ENCODE results near the gene SORCS3. TPM values are rescaled to one million over a fixed set of nuclear protein-coding genes. Genes with fewer than 3 reads are reported as not detected.

Gene SORCS3
- total and polyA plus RNA-seq, 2 of the 4 experiments (the other 2 are of a cell fraction), result not detected

DNA sequence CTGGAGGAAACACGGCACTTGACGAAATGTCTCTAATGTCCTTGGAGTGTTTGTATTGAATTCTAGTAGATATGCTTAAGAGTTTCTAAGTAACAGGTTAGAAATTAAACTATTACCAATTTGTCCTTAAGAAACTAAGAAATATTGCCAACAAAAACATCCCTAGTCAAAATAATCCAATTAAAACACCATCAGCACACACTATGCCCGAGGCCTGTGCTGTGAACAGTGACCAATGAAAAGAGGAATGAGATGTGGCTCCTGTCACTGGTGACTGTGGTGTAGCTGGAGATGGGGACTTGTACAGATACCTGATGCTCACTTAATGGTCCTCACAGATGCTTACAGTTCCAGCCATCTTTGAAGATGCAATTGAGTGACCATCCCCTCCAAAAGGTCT lies 651.1 kb downstream of the SORCS3 start:
- in situ Hi-C loops (cut with MboI; ENCODE audit: low sequenced_read_pairs), result no loop called here
- intact Hi-C loops (cut with micrococcal nuclease), result no loop called here

More for the DNA sequence above, 651.1 kb downstream of the SORCS3 start:
- no TSS peak for BruUV-seq (replicated peaks)
- Histone ChIP-seq H2AK9ac (replicated peaks; ENCODE audit: low read depth, low read length, poor library complexity) (no peak overlapping the region), H2AFZ (replicated peaks; ENCODE audit: low read length, poor library complexity) (no peak overlapping the region), H3K23ac (ENCODE audit: low read depth, low read length) (no peak overlapping the region), H3K27ac (ENCODE audit: insufficient read depth, low read length) (no peak overlapping the region), H2BK15ac (ENCODE audit: low read depth, low read length) (no peak overlapping the region), H3K36me3 (ENCODE audit: control insufficient read depth, insufficient read depth, low read length) (no peaks in the 10 kb centered on the region), H4K8ac (ENCODE audit: low read depth in 2 of 2, low read length in 2 of 2) (no peak overlapping the region), H3K56ac (ENCODE audit: extremely low read depth, insufficient read depth, low read length) (no peak overlapping the region), H2BK120ac (ENCODE audit: low read depth, low read length) (no peak overlapping the region), H4K5ac (ENCODE audit: low read depth, low read length) (no peak overlapping the region), H3K4me1 (ENCODE audit: control insufficient read depth, insufficient read depth, low read length) (no peaks in the 10 kb centered on the region), H3K4ac (ENCODE audit: low read depth, low read length) (no peak overlapping the region), H3K27me3 (ENCODE audit: control insufficient read depth, insufficient read depth, low read length) (no peaks in the 10 kb centered on the region), H2BK5ac (ENCODE audit: low read depth, low read length, poor library complexity, severe bottlenecking) (no peak overlapping the region), H4K91ac (ENCODE audit: insufficient read depth, low read depth, low read length) (no peak overlapping the region), H3K18ac (ENCODE audit: low read depth, low read length) (no peak overlapping the region), H2AK5ac (ENCODE audit: low read depth, low read length) (no peak overlapping the region), H2BK20ac (ENCODE audit: low read depth, low read length) (no peak overlapping the region), H3K4me2 (ENCODE audit: low read depth, low read length) (no peak overlapping the region), H3K4me3 (ENCODE audit: insufficient read depth, low read depth, low read length) (no peak overlapping the region), H4K20me1 (ENCODE audit: insufficient read depth, low read length) (no peaks in the 10 kb centered on the region), H3K14ac (replicated peaks; ENCODE audit: low read depth, low read length) (no peak overlapping the region), H3K9ac (ENCODE audit: low read depth, low read length) (no peak overlapping the region), H3K9me1 (ENCODE audit: insufficient read depth, low read length) (no peaks in the 10 kb centered on the region), H3K9me3 (ENCODE audit: control insufficient read depth, insufficient read depth, low read length) (peaks cover 7% of the 10 kb centered on the region), H3K79me1 (ENCODE audit: low read depth in 1 of 2, low read length in 2 of 2) (no peaks in the 10 kb centered on the region)
- ATAC-seq (ENCODE audit: low read depth) (no peak), DNase-seq (no peak)
- no peak for TF ChIP-seq RFX5 (IDR thresholded peaks at IDR 0.05; ENCODE audit: low read depth, low read length)
- no peak for TF ChIP-seq CHD1 (IDR thresholded peaks at IDR 0.05; ENCODE audit: low read depth, low read length)
- no peak for TF ChIP-seq NFE2L2 (IDR thresholded peaks at IDR 0.05; ENCODE audit: low read depth, low read length)
- no peak for TF ChIP-seq POLR2A (IDR thresholded peaks at IDR 0.05; ENCODE audit: low read depth, low read length)
- TF ChIP-seq CEBPB (IDR thresholded peaks at IDR 0.05; ENCODE audit: low read depth, low read length), result no peak
- TF ChIP-seq, protein P1, sequence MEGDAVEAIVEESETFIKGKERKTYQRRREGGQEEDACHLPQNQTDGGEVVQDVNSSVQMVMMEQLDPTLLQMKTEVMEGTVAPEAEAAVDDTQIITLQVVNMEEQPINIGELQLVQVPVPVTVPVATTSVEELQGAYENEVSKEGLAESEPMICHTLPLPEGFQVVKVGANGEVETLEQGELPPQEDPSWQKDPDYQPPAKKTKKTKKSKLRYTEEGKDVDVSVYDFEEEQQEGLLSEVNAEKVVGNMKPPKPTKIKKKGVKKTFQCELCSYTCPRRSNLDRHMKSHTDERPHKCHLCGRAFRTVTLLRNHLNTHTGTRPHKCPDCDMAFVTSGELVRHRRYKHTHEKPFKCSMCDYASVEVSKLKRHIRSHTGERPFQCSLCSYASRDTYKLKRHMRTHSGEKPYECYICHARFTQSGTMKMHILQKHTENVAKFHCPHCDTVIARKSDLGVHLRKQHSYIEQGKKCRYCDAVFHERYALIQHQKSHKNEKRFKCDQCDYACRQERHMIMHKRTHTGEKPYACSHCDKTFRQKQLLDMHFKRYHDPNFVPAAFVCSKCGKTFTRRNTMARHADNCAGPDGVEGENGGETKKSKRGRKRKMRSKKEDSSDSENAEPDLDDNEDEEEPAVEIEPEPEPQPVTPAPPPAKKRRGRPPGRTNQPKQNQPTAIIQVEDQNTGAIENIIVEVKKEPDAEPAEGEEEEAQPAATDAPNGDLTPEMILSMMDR (conservative IDR thresholded peaks at IDR 0.05; ENCODE audit: low read depth, low read length), result no peak
- TF ChIP-seq, protein P2, sequence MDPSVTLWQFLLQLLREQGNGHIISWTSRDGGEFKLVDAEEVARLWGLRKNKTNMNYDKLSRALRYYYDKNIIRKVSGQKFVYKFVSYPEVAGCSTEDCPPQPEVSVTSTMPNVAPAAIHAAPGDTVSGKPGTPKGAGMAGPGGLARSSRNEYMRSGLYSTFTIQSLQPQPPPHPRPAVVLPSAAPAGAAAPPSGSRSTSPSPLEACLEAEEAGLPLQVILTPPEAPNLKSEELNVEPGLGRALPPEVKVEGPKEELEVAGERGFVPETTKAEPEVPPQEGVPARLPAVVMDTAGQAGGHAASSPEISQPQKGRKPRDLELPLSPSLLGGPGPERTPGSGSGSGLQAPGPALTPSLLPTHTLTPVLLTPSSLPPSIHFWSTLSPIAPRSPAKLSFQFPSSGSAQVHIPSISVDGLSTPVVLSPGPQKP (IDR thresholded peaks at IDR 0.05; ENCODE audit: borderline replicate concordance, low read depth, low read length), result no peak
- TF ChIP-seq SMC3 (IDR thresholded peaks at IDR 0.05; ENCODE audit: low read depth, low read length), result no peak
- TF ChIP-seq RCOR1 (IDR thresholded peaks at IDR 0.05; ENCODE audit: insufficient replicate concordance, low read length), result no peak
- no peak for TF ChIP-seq MXI1 (IDR thresholded peaks at IDR 0.05; ENCODE audit: borderline replicate concordance, low read depth, low read length)
- TF ChIP-seq, protein P3, sequence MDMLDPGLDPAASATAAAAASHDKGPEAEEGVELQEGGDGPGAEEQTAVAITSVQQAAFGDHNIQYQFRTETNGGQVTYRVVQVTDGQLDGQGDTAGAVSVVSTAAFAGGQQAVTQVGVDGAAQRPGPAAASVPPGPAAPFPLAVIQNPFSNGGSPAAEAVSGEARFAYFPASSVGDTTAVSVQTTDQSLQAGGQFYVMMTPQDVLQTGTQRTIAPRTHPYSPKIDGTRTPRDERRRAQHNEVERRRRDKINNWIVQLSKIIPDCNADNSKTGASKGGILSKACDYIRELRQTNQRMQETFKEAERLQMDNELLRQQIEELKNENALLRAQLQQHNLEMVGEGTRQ (IDR thresholded peaks at IDR 0.05; ENCODE audit: low read depth, low read length), result no peak
- TF ChIP-seq MAFK (IDR thresholded peaks at IDR 0.05; ENCODE audit: low read depth, low read length), result no peak
- no peak for TF ChIP-seq MAZ (IDR thresholded peaks at IDR 0.05; ENCODE audit: borderline replicate concordance, low read depth, low read length)
- TF ChIP-seq BHLHE40 (IDR thresholded peaks at IDR 0.05; ENCODE audit: low read depth, low read length), result no peak
- no peak for TF ChIP-seq FOS (IDR thresholded peaks at IDR 0.05; ENCODE audit: low read depth, low read length)
- TF ChIP-seq RAD21 (IDR thresholded peaks at IDR 0.05; ENCODE audit: low read length), result no peak
- no CpG with 5 or more reads among the region's 3 CpGs for WGBS, 2 experiments (ENCODE audit: extremely low coverage in 2 of 2, insufficient read length in 1 of 2)
- dilution Hi-C loops (cut with HindIII; ENCODE audit: low sequenced_read_pairs, unreplicated experiment), result no loop called here
- CTCF ChIA-PET, result no interaction called here
- POLR2A ChIA-PET (ENCODE audit: unreplicated experiment), result no interaction called here

Data from IMR-90 (cell line).